DMS153 treated with DMSO at 0.1 percent for 48 hours (cell line): ENCODE data around the gene IL10RA.
"Not testable (repeated sequence)": the region's sequence is repeated elsewhere in the genome, so short reads cannot be mapped to it uniquely, and the experiment has no call there.

ENCODE experiments used
- DNase-seq: peaks from one replicate; lab custom pipeline; 2025; ENCODE audit not compliant: unreplicated experiment; lab: John Stamatoyannopoulos, UW

The IL10RA gene

DNA sequence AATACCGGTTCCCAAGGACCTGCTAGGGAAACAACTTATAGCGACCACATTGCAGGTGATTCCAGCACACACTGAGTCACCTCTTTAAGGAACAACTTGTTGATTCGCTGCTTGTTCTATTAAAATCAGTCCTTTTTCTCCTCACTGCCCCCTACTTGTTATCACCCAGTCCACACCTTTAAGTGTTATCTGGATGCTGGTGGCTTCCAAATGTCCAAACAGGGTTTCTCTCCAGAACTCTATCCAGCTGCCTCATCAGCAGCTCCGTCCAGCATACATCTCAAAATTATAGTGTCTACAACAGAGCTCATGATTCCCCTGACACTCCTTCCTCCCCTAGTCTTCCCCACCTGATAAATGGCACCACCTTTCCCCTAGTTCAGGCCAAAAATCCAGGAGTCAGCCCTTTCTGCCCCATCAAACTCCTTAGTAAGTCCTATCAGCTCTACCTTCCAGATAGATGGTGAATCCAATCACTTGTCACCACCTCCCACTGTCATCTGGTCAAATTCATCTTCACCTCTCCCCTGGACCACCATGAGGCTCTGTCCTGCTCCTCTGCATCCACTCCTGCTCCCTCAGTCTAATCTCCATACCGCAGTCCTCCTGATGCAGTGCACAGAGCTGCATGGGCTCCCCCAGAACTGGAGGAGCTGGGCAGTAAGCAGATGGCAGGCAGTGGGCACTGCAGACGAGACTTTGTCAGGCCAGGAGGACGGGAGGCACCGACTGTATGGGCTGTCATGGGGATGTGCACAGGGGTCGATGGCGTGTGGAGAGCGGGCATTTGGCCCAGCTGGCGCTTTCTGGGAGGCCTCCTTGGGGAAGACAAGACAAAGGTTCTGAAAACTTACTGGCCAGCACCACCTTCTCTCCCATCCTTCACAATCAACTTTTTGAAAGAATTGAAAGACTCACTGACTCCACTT, 19.3 kb downstream of the IL10RA start:
- no peak for DNase-seq

DNA sequence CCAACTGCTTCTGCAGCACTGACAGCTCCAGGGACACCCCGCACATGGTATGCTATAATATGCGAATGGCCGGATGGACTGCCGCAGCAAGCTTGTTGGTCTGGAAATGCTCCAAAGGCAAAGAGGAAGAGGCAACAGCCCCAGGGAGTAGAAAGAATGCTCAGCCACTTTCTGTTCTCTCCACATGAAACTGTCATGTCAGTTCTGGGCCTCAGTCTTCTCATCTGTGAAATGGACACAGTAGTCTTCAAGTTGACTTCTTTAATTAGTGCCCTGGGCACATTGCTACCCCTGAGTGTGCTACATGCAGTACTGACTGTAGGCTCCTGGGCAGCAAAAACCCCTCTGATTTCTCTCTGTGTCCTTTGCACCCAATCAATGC, 19.9 kb downstream of the IL10RA start:
- DNase-seq, result no peak

DNA sequence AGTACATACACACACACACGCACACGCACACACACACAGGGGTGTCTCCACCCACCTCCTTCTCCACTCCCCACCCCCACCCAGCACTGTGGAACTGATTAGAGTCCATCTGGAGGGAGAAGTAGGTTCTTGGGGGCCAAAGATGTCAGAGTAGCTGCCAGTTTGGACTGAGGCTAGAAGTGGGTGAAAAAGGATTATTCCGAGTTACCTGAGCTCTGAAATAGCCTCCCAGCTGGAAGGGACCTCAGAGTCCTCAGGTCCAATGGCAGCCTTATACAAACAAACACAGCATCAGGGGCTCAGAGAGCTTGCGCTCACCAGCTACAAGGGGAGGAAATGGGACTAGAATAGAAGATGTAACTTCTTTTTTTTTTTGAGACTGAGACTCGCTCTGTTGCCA, 20.8 kb downstream of the IL10RA start:
- no peak for DNase-seq

DNA sequence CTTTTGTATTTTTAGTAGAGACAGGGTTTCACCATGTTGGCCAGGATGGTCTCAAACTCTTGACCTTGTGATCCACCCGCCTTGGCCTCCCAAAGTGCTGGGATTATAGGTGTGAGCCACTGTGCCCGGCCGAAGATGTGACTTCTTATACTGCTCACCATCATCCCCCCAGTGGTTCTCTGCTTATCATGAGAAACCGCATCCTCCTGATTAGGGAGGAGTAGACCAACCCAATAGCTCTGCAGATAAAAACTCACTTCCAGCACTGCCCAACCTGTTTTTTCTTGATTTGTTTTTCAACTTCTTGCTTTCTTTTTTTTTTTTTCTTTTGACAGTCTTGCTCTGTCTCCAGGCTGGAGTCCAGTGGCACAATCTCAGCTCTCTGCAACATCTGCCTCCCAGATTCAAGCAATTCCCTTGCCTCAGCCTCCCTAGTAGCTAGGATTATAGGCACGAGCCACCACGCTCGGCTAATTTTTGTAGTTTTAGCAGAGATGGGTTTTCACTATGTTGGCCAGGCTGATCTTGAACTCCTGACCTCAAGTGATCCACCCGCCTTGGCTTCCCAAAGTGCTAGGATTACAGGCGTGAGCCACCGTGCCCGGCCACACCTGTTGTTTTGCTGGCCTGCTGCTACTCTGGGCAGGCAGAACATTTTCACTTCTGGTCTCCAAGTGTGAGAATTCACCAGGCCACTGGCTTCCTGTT, 21.5 kb downstream of the IL10RA start:
- DNase-seq, result not testable (repeated sequence)

DNA sequence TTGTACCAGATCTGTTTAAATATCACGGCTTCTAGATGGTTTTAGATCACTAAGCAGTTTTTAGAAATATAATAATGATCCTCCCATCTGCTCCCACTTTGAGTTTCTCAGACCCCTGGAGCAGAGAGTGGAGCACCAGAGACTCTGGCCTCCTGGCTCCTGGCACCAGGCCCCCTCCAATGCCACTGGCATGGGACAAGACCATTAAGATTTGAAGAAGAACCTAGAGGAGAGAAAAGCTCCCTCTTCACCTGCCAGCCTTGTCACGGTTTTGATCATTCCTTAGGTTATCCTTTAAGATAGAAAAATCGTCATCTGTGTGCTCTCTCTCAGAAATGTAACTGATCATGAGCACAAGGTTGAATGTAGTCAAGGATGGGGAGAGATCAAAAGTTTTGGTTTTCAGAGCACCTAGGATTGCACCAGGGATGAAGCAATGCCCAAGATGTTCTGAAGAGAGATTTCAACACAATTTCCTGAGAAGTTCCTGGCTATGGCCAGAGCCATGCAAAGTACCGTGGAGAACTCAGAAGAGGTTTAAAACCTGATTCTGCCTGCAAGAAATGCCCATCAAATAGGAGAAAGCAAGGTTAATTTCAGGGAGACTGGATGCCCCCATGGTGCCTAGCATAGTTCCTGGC, 22.2 kb downstream of the IL10RA start:
- no peak for DNase-seq

DNA sequence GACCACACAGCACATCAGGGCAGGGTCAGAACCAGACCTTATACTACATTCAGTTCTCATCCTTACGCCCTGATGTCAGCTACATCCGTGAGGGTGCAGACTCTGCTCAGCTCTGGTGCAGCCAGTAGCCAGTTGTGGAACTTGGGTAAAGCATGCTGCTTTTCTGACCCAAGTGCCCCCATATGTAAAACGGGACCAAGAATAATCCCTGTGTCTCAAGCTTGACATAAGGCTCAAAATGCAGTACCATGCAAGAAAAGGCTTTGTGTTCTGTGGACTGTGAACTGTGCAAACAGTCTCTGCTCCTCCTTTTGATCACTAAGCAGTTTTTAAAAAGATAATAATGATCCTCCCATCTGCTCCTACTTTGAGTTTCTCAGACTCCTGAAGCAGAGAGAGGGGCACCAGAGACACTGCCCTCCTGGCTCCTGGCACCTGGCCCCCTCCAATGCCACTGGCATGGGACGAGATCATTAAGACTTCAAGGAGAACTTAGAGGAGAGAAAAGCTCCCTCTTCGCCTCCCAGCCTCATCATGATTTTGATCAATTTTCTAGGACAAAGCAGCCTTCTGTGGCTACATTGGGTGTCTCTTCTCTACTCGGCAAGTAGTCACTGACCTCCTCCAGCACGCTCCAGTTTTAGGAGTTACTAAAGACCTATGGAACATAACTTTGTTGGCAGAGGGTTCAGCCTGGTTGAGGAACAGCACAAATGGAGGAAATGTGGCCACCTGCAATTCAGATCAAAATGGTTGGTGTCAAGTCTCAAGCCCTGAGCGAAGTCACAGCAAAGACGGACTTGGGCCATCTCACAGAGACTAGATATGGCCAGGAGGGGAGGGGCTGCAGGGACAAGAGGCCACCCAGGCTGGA, 23.9 kb downstream of the IL10RA start:
- DNase-seq, result no peak

DNA sequence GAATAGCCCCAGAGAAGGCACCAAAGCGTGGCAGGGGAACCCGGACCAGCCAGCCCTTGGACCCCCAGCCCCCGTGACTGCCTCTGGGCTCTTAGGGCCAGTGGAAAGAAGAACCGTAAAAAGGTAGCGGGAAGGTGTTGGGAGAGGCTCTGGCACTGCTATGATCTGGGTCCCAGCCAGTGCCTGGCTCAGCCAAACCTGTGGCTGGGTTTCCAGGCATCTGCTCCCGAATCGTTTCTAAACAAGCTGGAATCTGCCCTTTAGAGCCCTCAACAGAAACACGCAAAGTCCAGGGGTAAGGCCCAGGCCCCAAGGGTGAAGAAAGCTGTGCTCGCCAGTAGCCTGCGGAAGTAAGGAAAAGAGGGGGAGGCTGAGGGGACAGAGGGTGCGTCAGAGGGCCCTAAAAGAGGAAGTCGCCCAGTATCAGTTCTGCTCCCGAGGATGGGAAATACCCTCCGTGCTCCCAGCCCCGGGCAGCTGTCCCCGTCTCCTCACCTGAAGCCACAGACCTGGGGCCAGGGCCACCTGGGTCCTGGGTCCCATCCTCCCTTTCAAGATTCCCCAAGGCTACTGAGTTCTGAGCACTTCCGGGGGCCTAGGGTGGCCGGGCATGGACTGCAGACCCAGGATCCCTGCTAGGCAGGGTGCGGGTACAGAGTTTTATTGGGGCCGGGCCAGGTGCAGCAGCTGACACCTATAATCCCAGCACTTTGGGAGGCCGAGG, 24.7 kb downstream of the IL10RA start:
- DNase-seq, result no peak

DNA sequence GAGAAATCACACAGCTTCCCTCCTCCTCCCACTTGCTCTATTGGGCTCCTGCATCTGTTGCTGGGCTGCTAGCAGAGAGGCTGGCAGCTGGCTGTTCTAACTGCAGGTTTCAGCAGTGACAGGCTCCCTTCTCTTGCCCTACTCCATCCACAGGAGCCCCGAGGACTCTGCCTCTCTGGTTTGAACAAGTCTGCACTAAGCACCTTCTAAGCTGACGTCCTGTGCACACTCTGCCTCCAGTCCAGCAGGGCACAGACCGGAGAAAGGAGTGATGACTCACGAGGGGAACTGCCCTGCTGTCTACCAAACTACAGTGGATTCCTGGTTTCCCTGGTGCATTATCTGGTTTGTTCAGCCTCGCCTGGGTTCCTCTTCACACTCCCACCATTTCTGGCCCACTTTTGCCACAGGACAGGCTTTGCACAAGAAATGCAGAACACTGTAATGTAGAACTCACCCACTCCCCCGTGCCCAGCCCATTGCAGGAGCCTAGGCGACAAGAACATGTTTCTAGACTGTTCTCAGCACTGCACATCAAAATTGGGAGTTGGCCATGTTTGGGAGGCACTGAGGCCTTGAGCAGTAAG, 26.0 kb downstream of the IL10RA start:
- DNase-seq, result no peak

DNA sequence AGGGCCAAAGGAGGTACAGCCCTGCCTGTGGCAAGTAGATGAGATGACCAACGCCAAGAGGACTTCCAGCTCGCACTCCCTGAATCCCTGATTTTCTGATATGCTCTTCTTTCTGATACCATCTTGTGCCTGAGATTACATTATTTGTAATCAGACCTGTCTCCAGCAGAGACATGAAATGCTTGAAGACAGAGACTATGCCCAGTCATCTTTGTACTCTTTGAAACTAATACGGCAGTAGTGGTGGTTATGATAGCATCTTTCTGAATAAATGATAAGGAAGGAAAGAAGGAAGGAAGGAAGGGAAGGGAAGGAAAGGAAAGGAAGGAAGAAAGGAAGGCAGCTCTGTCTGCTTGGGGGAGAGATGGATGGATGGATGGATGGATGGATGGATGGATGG, 27.8 kb downstream of the IL10RA start:
- no peak for DNase-seq

DNA sequence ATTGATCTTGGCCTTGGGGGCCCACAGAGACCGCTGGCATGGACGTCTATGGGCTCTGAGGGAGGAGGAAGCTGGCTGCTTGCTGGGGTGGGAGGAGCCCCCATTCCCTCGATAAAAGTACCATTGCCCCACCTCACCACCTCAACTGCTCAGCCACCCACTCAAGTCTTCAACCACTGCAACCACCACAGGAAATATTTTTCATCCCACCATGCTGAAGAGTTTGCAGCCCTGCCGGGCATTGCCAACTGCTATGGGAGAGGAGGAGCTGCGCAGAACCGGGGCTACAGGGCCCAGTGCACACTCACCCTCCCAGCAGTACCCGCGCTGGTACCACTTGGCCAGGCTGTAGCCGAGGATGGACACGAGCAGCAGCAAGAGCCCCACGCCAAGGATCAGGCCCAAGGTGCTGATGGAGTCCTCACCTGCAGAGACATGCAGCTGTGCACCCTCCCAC, 29.2 kb downstream of the IL10RA start:
- DNase-seq, result no peak

DNA sequence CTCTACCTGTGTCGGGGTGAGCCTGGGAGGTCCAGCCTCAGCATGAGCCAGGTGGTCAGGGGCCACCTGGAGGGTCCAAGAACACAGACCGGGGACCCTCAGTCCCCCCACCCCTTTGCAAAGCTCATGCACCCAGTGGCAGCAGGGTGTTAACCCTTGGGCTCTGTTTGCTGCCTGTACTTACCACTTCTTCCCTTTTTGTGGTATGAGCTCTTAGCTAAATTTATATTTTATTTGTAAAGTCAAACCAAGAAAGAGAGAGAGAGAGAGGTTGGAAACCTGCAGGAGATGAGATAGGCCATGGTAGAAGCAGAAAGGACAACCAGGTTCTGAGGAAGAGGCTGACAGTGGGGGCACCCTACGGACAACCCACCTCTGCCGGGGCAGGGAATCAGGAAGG, 29.9 kb downstream of the IL10RA start:
- DNase-seq, result no peak

DNA sequence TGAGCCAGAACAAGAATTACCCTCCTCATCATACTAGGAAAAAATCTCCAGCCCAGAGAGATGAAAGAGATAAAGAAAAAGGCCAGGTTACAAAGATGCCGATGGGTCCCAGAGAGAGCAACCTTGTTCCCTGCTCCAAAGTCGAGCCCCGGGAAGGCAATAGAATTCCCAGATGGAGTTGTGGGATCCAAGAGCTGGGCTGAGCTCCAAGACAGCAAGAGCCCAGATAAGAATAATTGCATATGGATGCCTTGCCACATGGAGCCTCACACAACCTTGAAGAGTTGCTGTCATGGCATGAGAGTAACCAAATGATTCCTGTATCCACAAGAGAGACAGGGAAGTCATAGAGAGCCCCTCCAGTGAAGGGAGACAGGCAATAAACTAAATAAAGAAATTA, 30.9 kb downstream of the IL10RA start:
- no peak for DNase-seq

DNA sequence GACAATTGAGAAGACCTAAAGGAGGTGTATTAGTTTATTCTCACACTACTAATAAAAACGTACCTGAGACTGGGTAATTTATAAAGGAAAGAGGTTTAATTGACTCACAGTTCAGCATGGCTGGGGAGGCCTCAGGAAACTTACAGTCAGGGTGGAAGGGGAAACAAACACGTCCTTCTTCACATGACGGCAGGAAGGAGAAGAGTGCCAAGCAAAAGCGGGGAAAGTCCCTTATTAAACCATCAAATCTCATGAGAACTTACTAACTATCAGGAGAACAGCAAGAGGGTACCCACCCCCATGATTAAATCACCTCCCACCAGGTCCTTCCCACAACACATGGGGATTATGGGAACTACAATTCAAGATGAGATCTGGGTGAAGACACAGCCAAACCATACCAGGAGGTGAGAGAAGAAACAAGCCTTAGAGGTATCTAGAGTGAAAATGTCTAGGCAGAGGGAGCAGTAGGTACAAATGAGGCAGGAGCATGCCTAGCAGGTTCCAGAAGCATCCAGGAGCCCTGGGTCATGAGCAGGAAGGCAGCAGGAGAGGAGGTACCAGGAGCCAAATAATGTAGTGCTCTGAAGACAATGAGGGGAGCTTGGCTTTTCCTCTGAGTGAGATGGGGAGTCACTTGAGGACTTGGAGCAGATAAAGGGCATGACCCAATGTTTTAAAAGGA, 31.6 kb downstream of the IL10RA start:
- DNase-seq, result no peak

DNA sequence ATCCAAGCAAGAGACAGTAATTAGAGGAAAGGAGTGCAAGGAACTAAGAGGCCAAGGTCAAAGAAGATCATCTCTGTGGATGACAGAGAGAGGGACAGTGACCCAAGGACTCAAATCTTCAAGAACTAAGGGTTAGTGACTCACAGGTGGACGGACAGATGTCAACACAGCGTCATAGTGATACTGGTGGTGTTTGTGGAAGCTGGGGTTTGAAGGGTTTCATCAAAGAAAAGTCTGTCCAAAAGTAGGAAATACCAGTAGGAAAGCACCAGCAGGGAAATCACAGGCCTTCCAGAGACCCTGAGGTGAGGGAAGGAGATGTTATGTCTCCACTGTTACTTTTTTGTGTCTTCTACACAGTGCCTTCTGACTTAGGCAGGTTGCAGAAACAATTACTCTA, 32.2 kb downstream of the IL10RA start:
- no peak for DNase-seq

DNA sequence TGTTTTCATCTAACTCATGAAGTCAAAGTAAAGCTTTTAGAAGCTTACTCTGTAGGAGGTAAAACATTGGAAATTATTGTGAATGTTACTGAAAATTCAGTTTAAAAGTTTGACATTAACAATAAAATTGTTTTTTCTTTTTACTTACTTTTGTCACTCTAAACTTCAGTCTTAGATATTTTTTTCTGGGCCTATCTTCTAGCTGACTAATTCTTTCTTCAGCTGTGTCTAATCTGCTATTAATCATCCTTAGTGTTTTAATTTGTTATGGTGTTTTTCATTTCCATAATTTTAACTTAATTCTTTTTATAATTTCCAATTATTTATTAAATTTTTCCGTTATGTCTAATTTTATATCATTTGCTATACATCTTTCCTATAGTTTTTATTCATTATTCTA, 35.0 kb downstream of the IL10RA start:
- no peak for DNase-seq

DNA sequence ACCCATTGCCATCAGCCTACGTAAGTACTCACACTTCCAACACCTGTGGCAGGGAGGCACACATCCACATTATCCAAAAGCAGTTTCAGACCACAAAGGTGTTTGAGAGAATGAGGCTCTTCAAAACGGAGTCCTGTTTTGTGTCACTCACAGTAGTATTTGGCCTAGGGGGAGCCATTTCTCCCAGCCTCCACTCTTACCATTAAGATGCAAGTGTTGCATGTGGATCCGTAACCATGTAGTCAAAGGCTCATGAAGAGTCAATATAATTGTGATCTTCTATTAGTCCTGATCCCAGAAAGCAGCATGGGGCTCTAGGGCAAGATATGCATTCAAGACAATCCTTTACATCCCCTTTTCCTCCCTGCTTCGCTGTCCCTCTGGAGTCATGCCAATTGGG, 41.5 kb downstream of the IL10RA start:
- no peak for DNase-seq

DNA sequence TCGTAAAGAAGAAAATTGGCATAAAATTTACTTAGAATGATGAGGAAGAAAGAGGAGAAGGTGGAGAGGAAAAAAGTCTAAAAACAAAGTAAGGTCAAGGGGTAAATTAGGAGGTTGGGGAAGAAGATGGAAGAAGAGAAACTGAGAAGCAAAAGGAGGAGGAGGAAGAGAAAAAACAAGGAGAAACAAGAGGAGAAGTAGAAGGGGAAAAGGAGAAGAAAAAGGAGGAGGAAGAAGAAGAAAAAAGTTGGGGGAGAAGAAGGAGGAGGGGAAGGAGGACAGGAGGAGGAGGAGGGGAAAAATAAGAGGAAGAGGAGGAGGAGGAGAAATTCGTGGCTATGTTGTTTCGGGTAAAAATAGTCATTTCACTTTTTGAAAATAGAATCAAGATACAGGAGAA, 42.4 kb downstream of the IL10RA start:
- no peak for DNase-seq

DNA sequence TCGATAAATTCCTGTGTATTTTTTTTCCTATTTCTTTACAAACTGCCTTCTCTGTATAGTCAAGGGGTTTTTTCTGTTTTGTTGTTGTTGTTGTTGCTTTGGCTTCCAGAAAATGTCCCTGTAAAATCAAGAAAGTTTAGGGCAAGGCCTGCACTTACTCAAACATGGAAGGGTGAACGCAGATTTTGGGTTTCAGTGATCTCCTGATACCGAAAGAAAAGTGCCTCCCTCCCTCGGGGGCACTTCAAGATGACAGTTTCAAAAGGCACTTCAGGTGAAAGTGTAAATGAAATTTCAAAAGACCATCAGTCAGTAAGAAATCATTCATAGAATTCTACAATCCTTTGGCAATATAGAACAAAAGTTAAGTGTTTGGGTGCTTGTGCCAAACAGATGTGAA, 47.2 kb downstream of the IL10RA start:
- DNase-seq, result no peak

DNA sequence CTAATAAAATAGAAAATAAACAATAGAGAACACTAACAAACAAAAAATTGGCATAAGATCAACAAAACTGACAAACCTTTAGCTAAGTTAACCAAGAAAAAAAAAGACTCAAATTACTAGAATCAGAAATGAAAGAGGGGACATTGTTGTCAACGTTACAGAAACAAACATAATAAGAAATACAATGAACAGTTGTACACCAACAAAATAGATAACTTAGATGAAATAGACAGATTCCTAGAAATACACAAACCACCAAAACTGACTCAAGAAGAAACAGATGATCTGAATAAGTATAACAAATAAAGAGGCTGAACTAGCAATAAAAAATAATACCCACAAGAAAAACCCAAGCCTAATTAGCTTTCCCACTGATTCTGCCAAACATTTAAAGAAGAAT, 55.9 kb downstream of the IL10RA start:
- DNase-seq, result no peak
